Stimulated activated naive CD8-positive, alpha-beta T cell treated with anti-CD3 and anti-CD28 coated beads, Interleukin-15, Interleukin-2, amounts not matched to agents 100 ng/mL and 50 ng/mL, for 24 hours (primary cell): ENCODE data around the gene TECPR2.
A peak's percentile ranks its signal among the peaks of the same experiment; 100 is the strongest.

Source experiments
- H3K27ac Mint-ChIP-seq: one replicate; pipeline ENCODE4 v1.8.0; 2021; ENCODE audit warnings: mild to moderate bottlenecking, mixed read lengths
- H3K27me3 Mint-ChIP-seq: one replicate; pipeline ENCODE4 v1.8.0; 2021; ENCODE audit warnings: mixed read lengths
- H3K36me3 Mint-ChIP-seq: one replicate; pipeline ENCODE4 v1.8.0; 2021; ENCODE audit warnings: low read depth, mixed read lengths
- H3K4me1 Mint-ChIP-seq: one replicate; pipeline ENCODE4 v1.8.0; 2021; ENCODE audit warnings: low read depth, mixed read lengths
- H3K4me3 Mint-ChIP-seq: one replicate; pipeline ENCODE4 v1.8.0; 2021; ENCODE audit warnings: mild to moderate bottlenecking, mixed read lengths
- H3K9me3 Mint-ChIP-seq: one replicate; pipeline ENCODE4 v1.8.0; 2021; ENCODE audit warnings: mixed read lengths

TECPR2 gene

DNA sequence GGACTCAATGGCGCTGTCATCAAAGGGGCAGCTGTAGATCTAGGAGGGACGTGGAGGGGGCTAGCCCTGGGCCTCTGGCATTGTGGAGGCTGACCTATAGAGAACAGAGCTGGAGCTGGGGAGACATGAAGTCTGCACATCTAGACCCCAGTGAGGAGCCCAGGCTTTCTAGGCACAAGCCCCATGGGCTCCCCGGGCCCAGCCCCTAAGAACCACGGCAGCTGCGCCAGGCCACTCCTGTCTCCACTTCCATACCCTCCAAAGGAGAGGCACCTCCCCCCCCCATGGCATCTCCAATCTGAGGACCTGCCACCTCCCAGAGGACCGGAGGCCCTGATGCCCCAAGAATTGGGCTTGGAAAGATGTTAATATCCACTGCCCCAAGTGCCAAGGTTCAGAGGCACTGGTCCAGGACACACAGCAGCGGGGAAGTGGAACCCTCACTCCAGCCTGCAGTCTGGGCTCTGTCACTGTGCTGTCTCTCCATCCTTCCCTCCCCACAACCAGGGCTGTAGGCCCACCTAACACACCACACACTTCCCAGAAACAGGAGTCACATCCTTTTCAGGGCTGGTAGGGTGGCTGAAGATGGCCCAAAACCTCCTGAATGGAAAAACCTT is 142.4 kb downstream of the TECPR2 start:
- no peak overlapping the region for H3K27ac Mint-ChIP-seq

DNA sequence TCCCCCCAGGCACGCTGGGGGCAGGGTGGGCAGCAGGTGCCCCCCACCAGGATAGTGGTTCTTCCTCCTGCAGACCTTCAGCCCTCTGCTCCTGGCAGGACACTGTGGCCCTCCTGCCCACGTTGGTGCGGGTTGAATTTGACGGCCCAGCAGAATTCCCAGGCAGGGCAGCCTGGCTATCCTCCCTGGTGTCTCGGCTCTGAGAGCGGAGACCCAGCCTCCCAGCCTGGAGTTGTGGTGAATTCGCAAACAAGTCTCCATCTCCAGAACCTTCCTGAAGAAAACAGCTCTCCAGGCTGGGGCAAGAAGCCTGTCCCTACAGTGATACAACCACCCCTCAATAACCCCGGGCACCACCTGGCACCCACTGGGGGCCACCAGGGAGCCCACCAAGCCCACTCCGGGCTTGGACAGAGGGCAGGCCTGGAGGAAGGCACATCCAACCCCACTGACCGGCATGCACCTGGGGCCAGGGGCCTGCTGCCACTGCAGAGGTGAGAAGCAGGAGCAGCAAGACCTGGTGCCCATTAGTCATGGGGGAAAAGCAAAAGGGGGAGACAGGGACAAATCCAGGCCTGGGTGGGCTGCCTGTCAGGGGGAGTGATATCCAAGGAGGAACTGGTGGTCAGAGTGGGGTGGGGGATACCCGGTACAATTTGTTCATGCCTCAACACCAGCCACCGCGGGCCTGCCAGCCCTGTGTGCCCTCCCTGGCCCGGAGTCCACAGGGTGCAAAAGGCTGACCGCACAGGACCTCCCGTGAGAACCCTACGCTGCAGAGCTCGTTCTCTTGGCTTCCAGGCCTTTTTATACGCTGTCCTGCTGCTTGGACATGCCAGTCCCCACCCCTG is 143.3 kb downstream of the TECPR2 start:
- H3K36me3 Mint-ChIP-seq = peaks cover 5% of the 10 kb centered on the region
- no peaks in the 10 kb centered on the region for H3K27me3 Mint-ChIP-seq
- H3K4me1 Mint-ChIP-seq = peaks cover 9% of the 10 kb centered on the region
- H3K27ac Mint-ChIP-seq = no peak overlapping the region
- H3K9me3 Mint-ChIP-seq = no peaks in the 10 kb centered on the region
- no peak overlapping the region for H3K4me3 Mint-ChIP-seq

More for the DNA sequence above, 142.4 kb downstream of the TECPR2 start:
- Mint-ChIP-seq H3K36me3 (peaks cover 5% of the 10 kb centered on the region), H3K9me3 (no peaks in the 10 kb centered on the region), H3K4me1 (peaks cover 9% of the 10 kb centered on the region), H3K4me3 (no peak overlapping the region), H3K27me3 (no peaks in the 10 kb centered on the region)

DNA sequence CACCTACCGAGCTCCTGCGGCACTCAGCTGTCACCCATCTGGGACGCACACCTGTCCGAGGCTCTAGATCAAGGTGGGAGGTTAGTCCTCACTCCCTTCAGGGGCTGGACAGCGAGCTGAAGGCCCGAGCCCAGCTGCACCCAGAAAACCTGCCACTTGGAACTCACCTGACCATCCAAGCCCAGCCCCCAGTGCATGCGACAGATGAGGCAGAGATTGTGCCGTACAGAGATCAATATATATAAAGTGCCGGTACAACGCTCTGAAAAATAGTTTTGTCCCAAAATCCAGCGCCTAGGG is 143.8 kb downstream of the TECPR2 start:
- Mint-ChIP-seq H3K4me1 (peaks cover 14% of the 10 kb centered on the region), H3K27ac (no peak overlapping the region), H3K9me3 (no peaks in the 10 kb centered on the region), H3K4me3 (no peak overlapping the region), H3K36me3 (peaks cover 5% of the 10 kb centered on the region), H3K27me3 (no peaks in the 10 kb centered on the region)

DNA sequence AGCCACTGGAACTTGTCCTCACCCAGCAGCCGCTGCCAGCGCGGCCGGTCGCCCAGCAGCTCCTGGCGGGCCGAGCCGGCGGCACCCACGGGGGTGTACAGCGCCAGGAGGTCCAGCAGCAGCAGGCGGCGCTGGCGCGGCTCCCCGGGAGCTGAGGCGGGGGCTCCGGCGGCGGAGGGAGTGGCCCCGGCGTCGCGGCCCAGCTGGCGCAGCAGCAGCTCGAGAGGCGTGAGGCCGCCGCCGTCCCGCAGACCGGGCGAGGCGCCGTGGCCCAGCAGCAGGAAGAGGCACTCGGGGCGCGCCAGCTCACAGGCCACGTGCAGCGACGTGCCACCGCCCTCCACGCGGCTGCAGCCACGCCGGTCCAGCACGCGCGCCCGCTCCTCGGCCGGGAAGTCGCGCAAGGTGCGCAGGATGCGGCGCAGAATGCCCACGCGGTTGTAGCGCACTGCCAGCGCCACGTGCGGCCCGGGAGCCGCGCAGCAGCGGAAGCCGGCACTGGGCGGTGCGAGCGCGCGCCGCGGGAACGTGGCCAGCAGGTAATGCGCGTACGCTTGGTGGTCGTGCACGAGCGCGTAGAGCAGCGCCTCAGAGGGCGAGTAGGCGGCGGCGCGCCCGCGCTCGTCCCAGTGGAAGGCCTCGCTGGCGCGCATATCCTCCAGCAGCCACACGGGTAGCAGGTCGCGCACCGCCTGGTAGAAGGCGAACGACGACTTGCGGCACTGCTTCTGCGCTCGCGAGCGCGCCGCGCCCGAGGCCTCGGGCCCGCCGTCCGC is 144.5 kb downstream of the TECPR2 start:
- Mint-ChIP-seq H3K27ac (no peak overlapping the region), H3K9me3 (no peaks in the 10 kb centered on the region), H3K36me3 (peaks cover 5% of the 10 kb centered on the region), H3K4me1 (peaks cover 16% of the 10 kb centered on the region), H3K27me3 (no peaks in the 10 kb centered on the region), H3K4me3 (no peak overlapping the region)

DNA sequence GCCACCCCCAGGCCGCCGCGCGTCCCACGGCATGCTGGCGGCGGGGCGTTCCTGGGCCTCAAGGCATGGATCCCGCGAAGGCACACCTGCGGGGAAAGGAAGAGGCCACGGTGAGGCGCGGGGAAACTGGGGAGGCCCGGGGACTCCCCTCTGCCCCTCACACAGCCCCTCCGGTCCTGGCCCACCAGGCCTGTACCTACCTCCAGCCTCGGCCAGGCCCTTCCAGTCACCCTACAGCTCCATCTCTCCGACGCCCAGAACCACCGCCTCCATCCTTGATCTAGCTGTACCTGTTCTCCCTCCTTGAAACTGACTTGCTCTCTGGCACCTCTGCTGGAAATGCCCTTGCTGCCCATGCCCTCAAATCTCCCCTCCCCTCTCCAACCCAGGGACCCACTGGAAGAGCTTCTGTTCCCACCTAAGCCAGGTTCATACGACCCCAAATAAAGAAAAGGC is 145.1 kb downstream of the TECPR2 start:
- H3K9me3 Mint-ChIP-seq = no peaks in the 10 kb centered on the region
- no peak overlapping the region for H3K27ac Mint-ChIP-seq
- peaks cover 5% of the 10 kb centered on the region for H3K36me3 Mint-ChIP-seq
- no peaks in the 10 kb centered on the region for H3K27me3 Mint-ChIP-seq
- H3K4me1 Mint-ChIP-seq = peaks cover 16% of the 10 kb centered on the region
- H3K4me3 Mint-ChIP-seq = no peak overlapping the region

DNA sequence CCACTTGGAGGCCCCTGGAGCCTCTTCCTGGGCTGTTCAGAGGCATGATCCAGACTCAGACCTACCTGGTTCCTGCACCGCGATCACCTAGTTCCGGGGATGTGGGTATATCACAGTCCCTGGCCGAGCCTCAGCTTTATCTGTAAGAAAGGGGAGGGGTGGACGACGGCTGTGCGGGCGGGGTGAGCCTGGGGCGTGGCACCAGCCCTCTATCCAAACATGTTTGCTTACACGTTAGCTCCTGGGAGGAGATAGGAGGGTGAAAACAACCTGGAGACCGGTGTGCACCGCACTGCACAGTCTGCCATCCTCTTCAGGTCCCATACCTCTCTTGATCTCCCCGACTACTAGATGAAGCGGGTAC is 145.7 kb downstream of the TECPR2 start:
- Mint-ChIP-seq H3K9me3 (no peaks in the 10 kb centered on the region), H3K36me3 (peaks cover 5% of the 10 kb centered on the region), H3K27me3 (no peaks in the 10 kb centered on the region), H3K27ac (no peak overlapping the region), H3K4me1 (peaks cover 16% of the 10 kb centered on the region), H3K4me3 (peak overlapping the region; percentile 63)

DNA sequence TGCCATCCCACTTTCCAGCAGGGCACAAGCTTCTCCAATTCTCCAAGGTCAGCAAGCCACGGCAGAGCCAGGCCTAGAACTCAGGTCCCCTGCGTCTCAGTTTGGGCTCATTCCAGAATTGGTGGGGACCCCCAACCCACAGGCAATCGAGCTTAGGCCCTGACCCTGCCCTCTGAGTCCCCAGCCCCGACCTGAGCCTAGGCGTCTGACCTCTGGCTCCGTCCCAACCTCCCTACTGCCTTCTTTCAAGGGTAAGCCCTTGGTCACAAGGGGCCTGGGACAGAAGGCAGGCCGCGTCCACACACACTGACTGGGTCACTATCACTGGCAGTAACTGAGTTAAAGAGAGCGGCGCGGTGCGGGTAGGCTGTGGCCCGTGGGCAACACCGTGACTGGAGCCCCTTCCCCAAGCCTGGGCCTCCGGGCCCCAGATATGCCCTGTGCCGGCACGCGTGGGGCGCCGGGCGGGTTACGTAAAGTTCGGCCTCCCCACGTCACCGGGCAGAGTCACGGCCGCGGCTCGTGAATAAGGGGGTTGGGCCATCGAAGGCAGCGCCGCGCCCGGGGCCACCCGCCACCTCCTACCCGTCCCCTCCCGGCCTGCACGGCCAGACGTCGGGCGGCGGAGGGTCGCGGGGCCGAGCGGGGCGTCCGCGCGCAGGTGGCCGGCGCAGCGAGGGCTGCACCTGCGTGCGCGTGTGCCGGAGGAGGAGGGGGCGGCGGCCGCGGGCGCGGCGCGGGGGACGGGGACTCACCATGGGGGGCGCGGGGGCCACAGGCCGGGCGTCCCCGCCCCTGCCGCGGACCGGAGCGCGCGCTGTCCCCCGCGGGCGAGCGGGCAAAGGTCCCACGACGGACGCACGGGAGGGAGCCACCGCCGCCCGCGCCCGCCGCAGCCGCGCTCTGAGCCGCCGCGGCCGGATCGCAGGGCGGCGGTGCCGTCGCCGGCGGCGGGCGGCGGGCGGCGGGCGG is 146.3 kb downstream of the TECPR2 start:
- Mint-ChIP-seq H3K4me1 (peaks cover 16% of the 10 kb centered on the region), H3K9me3 (no peaks in the 10 kb centered on the region), H3K36me3 (peaks cover 5% of the 10 kb centered on the region), H3K4me3 (peak overlapping the region; percentile 63), H3K27me3 (no peaks in the 10 kb centered on the region), H3K27ac (no peak overlapping the region)

DNA sequence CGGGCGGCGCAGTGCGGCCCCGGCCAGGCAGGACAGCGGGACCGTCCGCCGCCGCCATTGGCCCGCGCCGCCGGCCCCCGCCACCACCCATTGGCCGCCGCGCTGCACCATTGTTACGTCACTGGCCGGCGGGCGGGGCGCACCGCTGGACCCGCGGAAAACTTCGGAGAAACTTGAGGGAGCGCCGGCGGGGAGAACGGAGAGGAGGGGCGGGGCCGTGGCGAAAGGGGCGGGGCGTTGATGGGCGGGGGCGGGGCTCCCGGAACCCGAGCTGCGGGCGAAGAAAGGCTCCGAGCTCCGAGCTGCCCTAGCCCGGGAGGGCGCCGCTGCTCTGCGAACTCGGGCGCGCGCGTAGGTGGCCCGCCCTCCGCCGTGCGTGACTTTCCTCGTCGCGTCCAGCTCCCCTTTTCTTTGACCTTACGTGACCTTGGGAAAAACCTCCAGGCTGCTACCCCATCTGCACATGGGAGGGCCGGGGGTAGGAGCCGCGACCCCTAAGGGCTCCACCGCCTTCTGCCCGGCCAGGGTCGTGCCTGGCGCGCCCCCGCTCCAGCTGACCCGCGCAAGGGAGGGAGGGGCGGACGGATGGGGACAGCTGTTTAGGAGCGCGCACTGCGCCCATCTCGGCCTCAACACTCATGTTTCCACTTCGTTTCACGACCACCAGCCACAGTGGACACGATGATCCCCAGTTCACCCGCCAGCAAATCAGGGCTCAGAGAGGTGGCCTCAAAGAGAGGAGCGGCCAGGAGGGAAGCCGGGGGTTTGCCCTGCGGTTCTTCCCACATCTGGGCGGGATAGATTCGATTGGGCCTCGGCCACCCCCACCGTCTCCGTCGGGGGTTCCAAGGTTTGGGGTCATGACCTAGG is 147.2 kb downstream of the TECPR2 start, which contains the start of gene ANKRD9:
Gene ANKRD9 (minus strand): TSS at position 31 of the 870 bp plus-strand sequence. CDS start 1,887 bp downstream, outside the sequence.
- Mint-ChIP-seq H3K4me1 (peaks cover 16% of the 10 kb centered on the region), H3K27ac (no peak within 1 kb of the TSS), H3K9me3 (no peaks in the 10 kb centered on the region), H3K4me3 (peak within 1 kb of the TSS; percentile 81), H3K27me3 (no peaks in the 10 kb centered on the region), H3K36me3 (peaks cover 5% of the 10 kb centered on the region)

DNA sequence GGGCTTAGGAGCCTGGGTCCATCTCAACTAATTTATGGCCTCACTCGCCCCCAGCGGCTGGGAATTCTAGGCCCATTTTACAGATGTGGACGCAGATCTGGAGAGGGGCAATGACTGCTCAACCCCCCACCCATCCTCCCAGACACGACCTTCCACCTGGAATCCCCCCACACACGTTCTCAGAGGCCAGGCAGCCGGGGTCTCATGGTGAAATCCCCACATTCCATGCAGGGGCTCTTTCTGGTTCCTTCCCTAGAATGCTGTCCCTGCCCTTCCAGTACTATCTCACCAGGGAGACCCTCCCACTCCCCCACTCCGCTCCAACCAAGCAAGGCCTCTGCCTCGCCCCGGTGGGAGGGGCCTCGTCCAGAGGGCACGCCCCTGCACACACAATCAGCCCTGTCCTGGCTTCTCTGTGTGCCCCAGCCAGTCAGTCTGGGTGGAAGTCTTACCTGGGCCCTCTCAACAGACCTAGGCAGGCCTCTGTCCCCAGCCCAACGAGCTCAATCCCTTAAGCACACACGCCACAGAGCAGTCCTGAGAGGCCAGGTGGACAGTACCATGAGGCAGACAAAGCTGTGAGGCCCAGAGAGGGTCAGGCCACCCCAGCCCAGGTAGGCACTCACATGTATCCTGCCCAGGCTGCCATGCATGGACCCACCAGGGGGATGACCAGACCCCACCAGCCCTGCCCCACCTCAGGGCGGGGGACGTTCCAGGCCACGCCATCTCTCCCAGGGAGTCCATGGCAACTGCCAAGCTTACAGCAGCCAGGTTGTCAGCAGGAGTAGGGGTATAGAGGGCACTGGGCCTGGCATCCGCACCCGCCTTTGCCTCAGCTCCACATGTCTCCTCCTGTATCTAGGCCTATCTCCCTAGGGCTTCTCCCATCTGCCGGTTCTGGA is 148.1 kb downstream of the TECPR2 start:
- Mint-ChIP-seq H3K4me1 (peaks cover 16% of the 10 kb centered on the region), H3K9me3 (no peaks in the 10 kb centered on the region), H3K27me3 (no peaks in the 10 kb centered on the region), H3K27ac (no peak overlapping the region), H3K36me3 (peaks cover 5% of the 10 kb centered on the region), H3K4me3 (peak overlapping the region; percentile 70)

DNA sequence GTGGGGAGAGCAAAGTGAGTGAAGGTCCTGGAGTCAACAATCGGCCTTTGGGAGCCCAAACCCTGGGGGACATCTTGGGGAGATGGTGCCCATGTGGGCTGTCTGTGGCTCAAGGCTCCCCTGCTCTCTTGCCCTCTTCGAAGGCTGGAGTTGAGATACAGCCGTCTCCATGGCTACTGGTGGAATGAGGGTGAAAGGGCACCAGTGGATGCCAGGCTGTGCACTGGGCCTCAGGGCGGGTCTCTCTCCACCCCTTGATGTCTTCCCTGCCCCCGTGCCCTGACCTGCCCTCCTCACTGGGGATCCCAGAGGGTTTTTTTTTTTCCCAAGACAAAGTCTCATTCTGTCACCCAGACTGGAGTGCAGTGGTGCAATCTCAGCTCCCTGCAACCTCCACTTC is 148.8 kb downstream of the TECPR2 start:
- H3K4me1 Mint-ChIP-seq = peaks cover 16% of the 10 kb centered on the region
- peaks cover 5% of the 10 kb centered on the region for H3K36me3 Mint-ChIP-seq
- H3K27me3 Mint-ChIP-seq = peaks cover 4% of the 10 kb centered on the region
- no peak overlapping the region for H3K4me3 Mint-ChIP-seq
- no peaks in the 10 kb centered on the region for H3K9me3 Mint-ChIP-seq
- H3K27ac Mint-ChIP-seq = no peak overlapping the region

DNA sequence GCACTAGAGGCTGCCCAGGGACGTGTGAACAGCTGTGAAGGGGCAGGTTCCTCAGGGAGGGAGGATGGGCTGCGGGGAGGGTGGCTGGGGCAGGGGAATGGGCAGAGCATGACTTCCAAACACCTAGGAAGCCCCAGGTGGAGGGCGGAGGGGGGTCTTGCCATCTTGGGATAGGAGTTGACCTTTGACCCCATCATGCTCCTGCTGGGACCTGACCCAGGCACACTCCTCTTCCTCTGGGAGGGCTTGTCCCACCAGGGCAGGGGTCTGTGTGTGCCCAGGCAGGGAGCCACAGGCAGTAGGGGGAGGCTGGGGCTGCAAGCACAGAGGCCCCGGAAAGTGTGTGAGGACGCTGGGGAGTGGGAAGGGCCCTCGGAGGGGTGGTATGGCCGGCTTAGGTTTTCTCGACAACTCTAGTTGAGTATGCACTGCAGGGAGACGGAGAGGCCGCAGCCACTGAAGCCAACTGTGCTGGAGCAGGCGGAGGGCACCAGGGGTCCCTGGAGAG is 150.1 kb downstream of the TECPR2 start:
- Mint-ChIP-seq H3K4me1 (peaks cover 16% of the 10 kb centered on the region), H3K9me3 (no peaks in the 10 kb centered on the region), H3K36me3 (peaks cover 4% of the 10 kb centered on the region), H3K27me3 (peaks cover 4% of the 10 kb centered on the region), H3K4me3 (no peak overlapping the region), H3K27ac (no peak overlapping the region)

DNA sequence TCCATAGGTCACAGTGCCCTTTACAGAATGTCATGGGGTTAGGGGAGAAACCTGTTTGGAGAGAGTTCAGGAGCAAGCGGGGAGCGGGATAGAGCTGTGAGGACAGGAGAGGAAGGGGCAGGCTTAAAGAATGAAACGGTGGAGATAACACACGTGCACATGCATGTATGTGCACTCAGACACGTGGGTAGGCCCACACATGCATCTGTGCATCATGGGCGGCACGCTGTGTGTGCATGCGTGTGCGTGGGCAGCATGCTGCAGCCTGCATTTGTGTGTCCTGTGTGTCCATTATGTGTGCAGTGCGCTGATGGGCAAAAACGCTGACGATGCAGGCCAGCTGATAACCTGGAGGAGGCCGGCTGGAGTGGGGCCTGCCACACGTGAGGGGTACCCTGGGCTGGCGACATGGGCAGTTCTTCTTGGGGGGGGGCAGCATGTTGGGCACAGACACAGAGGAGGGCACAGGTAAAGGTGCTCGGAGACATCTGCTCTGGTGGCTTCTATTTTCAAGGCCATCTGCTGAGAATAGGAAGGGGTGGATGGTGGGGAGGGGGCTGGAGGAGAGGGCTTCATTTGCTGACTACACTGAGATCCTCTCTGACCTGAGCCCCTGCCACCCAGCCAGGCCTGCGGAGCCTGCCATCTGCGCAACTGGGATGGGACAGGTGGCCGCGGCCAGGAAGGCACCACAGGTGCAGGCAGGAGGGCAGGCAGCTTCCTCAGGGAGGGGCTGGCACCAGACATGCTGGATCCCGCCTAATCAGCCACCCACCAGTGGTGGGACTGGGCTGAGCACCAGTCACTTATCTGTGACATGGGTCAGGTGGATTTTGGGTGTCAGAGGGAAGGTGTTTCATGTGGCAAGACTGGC is 151.4 kb downstream of the TECPR2 start:
- Mint-ChIP-seq H3K27ac (no peak overlapping the region), H3K4me1 (peaks cover 16% of the 10 kb centered on the region), H3K9me3 (no peaks in the 10 kb centered on the region)

More for the DNA sequence above, 151.4 kb downstream of the TECPR2 start:
- H3K4me3 Mint-ChIP-seq = no peak overlapping the region
- no peaks in the 10 kb centered on the region for H3K36me3 Mint-ChIP-seq
- H3K27me3 Mint-ChIP-seq = peaks cover 10% of the 10 kb centered on the region
